GM20000 (cell line): ENCODE results near the gene MAD1L1.

Source experiments
- DNase-seq: peaks from one replicate; pipeline ENCODE4 v3.0.0; 2012; ENCODE audit warnings: low spot score
- CTCF ChIP-seq: IDR thresholded peaks from 2 replicates; pipeline ENCODE4 v1.5.1; 2012; ENCODE audit warnings: mild to moderate bottlenecking, control low read depth; ENCODE audit errors: extremely low read depth, missing control alignments

MAD1L1 gene

DNA sequence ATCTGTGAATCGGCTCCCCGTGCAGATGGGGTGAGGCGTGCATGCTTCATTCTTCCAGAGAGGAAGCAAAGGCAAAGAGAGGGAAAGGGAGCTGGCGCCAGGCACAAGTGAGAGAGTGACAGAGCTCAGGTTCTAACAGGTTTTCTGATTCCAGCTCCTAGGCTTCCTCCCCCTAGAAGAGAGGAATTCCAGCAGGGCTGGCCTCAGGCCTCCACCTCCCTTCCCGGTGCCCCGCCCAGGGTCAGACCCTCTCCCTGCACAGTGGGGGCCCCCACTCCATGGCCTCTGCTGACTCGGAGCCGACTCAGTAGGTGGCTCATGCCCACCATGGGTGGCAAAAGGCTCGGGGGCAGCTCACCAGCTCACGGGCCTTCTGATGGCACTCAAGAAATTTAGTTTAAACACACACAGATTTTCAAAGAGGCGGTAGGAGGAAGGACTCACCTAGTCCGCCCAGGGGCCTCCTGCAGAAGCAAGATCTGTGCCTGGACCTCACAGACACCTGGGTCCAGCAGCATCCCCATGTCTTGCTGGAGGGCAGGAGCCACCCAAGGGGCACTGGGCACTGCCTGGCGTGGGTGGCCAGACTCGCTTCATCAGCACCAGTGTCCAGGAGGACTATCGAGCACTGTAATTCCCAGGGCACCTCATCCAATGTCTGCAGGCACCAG lies 183.5 kb downstream of the MAD1L1 start:
- TF ChIP-seq CTCF: no peak
- no peak for DNase-seq

- peak; percentile 34 for DNase-seq
Measured at GRCh38 chr7:2048531-2048930, 184.2 kb downstream of the MAD1L1 start.

DNA sequence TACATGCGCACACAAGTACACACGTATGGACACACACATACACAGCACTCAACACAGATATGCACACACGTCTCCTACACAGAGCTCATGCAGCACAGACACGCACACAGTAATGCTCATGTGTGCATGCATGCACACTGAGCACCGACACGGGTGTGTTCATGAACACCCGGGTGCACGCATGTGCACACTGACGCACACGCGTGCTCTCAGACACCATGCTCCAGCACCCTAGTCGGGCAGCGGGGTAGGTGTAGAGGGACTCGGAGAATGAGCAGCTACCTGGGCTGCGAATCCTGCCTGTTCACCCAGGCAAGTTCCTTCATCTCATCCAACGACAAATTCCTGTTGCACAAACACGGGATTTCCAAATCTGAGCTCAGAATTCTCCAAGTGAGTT lies 184.7 kb downstream of the MAD1L1 start:
- TF ChIP-seq CTCF: no peak
- no peak for DNase-seq

More at GRCh38 chr7:2048531-2048930, 184.2 kb downstream of the MAD1L1 start:
- TF ChIP-seq CTCF: no peak

GRCh38 chr7:2046581-2047565 lies 185.9 kb downstream of the MAD1L1 start:
- no peak for TF ChIP-seq CTCF
- no peak for DNase-seq

- TF ChIP-seq CTCF: no peak
- no peak for DNase-seq
Measured at GRCh38 chr7:2045559-2046405, 187.0 kb downstream of the MAD1L1 start.

DNA sequence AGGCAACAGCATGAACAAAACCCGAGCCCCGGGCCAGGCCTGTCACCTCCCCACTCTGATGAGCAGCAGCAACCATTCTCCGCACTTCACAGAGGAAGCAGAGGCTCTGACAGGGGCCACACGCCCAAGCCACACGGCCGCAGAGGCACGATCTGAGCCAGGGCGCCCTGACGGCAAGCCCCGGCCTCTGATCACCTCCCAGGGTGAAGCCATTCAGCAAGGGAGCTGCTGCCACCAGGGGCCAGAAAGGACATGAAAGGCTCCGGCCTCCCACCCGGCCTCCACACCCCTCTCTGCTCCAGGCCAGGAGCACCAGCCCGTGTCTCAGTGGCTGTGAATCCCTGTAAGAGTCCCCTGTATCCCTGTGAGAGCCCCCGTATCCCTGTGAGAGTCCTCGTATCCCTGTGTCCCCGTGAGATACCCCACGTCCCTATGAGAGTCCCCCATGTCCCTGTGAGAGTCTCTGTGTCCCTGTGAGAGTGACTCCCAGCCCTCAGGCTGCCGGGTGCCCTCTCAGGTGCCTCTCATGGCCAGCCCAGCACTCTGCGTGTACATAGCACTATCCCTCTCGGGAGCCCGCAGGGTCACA lies 187.8 kb downstream of the MAD1L1 start:
- no peak for TF ChIP-seq CTCF
- no peak for DNase-seq
